HG03095 (cell line): ENCODE measurements around the gene KDM2B.

Source experiments
- ATAC-seq: cut with Tn5 transposase; IDR thresholded peaks from one replicate; pipeline ENCODE4 v1.9.1; 2021; ENCODE audit warnings: moderate library complexity; ENCODE audit not compliant: unreplicated experiment

KDM2B gene

DNA sequence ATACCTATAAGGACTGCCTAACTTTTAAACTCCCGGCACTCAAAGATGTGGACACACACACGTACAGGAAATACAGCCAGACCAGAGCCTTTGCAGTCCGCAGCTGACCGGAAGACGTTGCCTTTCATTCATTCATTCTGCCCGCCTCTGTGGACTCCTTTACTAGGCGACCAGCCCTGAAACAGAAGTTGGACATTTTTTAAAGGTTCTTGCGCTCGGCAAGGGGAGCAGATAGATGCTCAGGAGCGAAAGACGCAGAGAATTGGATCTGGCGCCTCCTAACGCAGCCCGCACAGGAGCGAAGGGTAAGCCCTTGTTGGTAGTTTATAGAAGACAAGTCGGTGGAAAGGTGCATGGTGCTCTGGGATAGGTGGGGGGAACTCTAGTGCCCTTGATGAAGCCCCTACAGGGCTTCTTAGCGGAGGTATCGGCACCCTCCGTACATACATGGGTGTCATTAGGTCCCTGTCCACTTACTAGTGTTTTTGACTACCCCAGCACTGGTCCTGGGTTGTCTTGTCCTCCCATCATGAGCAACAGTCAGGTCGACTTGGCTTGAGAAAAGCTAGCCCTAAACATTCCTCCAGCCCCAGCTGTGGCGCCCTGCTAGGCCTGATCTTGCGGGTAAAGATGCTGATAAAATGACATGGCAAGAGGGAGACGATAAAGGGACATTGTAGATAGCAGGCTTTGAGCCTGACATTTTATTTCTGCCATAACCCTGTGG lies at the start of gene KDM2B:
Gene KDM2B, minus strand, starts transcription at position 65 of the 727 bp plus-strand sequence. CDS start 112 bp downstream, outside the sequence.
- ATAC-seq, result no peak

- no peak for ATAC-seq
Observed at GRCh38 chr12:121628536-121628935, 47.7 kb upstream of the KDM2B start.

DNA sequence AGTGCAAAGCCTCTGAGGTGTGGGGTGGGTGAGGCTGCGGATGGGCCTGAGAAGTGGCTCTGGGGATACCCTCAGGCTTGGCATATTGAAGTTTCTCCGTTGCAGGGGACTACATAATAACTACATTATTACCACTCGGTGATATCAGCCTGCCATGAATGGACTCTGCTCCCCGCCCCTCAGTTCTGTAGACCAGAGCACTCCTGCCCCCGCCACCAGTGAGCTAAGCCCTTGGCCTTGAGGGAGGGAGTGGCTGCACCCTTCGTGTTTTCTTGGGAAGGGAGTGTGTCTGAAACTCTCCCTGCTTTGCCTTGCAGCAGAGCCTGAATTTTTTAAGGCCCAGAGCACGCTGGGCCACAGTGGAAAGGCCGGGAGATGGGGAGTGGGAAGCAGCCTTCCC lies 47.2 kb upstream of the KDM2B start:
- no peak for ATAC-seq

DNA sequence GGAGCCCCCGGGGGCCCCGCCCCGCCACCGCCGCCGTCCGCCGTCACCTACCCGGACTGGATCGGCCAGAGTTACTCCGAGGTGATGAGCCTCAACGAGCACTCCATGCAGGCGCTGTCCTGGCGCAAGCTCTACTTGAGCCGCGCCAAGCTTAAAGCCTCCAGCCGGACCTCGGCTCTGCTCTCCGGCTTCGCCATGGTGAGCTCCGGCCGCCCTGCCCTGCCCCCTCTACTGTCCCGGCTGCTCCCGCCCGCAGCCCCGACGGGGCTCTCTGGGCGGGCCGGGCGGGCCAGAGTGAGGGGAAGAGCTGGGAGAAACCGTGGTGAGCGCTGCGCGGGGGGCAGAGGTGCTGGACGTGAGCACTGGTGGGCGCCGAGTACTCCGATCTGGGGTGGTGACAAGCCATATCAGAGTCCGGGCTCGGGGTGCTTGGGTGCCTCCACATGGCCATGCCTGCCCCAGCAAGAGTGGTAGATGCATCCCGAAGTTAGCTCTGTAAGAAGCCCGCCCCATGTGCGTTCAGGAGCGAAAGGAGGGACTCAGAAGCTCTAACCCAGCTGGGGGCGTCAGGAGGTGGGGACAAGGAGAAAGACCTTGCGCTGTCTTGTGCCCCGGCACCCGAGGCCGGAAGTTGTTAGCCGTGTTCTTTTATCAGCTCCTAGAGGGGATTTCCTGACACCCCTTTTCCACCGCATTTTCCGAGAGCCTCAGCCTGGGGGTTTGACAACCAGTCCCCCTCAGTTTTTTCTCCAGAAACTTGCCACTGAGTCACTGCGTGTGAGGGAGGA lies 46.2 kb upstream of the KDM2B start:
- ATAC-seq, result peak; percentile 27

DNA sequence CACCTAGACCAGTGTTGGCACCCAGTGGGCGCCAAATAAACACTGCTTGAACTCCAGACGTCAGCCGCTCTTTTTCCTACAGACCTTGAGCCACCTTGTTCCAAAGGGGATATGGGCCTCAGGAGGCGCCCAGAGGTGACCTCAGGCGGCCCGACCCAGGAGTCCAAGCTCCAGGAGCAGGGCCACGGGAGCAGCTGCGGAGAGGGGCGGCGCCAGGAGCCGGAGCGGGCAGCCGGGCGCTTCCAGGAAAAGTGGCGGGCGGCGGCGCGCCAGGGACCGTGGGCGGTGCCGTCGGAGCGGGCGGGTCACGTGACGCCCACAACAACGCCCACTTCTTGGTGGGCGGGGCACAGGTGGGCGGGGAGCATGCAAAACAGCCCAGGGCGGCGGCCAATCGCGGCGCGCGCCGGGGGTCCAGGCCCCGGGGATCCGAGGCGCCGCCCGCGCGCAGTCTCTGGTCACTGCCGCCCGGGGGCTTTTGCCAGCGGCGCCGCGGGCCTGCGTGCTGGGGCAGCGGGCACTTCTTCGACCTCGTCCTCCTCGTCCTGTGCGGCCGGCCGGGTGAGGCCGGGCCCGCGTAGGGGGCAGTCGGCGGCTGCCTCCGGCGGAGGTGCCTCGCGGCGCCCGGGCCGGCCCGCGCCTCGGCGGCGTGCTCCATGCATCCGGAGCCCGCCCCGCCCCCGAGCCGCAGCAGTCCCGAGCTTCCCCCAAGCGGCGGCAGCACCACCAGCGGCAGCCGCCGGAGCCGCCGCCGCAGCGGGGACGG lies 45.4 kb upstream of the KDM2B start, which contains the start of gene ORAI1:
Gene ORAI1, plus strand, starts transcription at position 444 of the 766 bp plus-strand sequence.
- ATAC-seq, result peak; percentile 56

GRCh38 chr12:121620333-121620891 lies 39.6 kb upstream of the KDM2B start:
- no peak for ATAC-seq

GRCh38 chr12:121618659-121619233 lies 37.9 kb upstream of the KDM2B start:
- no peak for ATAC-seq

- no peak for ATAC-seq
Observed at GRCh38 chr12:121614872-121615467, 34.1 kb upstream of the KDM2B start.

DNA sequence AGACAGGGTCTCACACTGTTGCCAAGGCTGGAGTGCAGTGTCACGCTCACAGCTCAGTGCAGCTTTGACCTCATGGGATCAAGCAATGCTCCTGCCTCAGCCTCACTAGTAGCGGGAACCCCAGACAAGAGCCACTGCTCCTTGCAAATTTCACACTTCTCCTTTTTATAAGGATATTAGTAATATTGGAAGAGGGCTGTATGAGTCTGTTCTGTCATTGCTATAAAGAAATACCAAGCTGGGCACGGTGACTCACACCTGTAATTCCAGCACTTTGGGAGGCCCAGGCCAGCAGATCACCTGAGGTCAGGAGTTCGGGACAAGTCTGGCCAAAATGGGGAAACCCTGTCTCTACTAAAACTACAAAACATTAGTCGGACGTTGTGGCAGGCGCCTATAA lies 32.6 kb upstream of the KDM2B start:
- no peak for ATAC-seq

DNA sequence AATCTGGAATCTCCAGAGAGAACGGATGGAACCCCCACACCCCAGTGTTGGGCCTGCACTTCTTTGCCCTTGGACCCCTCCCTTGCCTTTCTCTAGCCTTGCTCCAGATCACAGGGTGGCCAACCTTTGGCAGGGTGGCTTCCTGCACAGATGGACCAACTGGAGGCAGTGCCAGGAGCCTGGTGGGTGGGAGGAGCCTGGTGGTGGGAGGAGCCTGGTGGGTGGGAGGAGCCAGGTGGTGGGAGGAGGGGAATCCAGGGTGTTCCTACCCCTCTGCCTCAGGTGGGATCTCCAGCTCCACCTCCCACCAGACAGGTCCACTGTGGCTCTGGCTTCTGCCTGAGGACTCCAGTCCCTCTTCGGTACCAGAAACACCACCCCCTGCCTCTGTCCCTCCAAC lies 30.5 kb upstream of the KDM2B start:
- no peak for ATAC-seq

GRCh38 chr12:121610239-121611149 lies 29.7 kb upstream of the KDM2B start:
- ATAC-seq, result no peak

GRCh38 chr12:121608301-121608700 lies 27.5 kb upstream of the KDM2B start:
- no peak for ATAC-seq

DNA sequence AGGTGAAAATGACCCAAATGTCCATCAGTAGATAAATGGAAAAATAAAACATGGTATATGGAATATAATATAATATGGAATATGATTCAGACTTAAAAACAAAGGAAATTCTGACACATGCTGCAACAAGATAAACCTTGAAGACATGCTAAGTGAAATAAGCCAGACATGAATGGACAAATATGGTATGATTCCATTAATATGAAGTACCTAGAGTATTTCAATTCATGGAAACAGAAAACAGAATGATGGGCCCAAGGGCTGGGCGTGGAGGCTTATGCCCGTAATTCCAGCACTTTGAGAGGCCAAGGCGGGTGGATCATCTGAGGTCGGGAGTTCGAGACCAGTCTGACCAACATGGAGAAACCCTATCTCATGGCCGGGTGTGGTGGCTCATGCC lies 22.8 kb upstream of the KDM2B start:
- ATAC-seq, result no peak

DNA sequence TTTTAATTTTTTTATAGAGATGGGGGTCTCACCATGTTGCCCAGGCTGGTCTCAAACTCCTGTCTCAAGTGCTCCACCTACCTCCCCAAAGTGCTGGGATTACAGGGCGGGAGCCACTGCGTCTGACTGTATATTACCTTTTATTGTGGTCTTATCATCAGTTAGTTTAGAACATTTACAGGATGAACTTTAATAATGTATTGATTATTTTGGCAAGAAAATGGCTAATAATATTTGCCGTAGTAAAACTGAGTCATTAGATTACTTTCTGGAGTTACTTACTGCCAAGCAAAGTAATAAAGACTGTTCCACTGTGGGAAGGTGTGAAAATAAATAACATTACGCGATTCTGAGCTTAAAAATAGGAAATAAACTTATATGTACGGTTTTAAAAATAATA lies 21.9 kb upstream of the KDM2B start:
- ATAC-seq, result no peak

DNA sequence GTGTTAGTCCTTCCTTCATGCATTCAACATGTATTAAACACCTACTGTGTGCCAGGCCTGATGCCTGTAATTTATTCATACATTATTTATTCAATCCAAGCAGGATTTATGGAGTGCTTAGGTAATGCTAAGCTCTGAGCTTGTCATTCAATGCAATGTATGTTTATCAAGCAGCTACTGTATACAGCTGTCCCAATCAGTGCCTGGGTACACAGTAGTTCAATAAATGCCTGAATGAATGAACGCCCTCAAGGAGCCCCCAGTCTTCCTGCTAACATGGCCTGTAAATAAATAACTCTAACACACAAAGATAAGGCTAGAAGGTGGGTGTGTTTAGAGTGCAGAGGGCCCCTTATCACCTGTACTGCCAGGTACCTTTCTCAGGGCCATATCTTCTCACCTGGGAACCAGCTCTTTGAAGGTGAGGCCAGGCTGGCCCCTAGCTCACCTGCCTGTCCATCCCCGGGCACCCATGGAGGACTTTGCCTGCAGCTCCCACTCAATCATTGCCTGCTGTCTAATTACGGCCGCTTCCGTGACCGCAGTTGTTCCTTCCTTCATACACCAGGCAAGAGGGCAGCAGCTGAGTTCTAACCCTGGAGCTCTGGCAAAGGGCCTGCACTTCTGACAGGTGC lies 20.0 kb upstream of the KDM2B start:
- no peak for ATAC-seq

GRCh38 chr12:121596526-121596925 lies 15.7 kb upstream of the KDM2B start:
- no peak for ATAC-seq

DNA sequence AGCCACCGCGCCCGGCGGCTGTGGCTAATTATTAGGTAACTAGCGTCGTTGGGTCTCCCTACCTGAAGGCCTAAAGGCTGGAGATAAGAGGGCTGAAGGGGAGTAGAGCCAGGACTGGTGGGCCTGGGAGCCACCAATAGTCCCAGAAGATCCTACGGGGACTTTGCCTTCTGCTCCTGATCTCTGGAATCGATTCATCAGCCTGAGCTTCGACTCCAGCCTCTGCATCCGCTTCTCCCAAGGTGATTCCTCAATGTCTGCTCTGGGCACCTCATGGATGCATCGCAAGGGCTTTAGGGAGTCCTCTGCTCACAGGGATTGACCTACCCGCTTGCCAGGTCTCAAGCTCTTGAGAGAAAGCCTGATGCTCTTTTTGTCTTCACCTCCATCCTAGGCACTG lies 14.7 kb upstream of the KDM2B start:
- no peak for ATAC-seq

DNA sequence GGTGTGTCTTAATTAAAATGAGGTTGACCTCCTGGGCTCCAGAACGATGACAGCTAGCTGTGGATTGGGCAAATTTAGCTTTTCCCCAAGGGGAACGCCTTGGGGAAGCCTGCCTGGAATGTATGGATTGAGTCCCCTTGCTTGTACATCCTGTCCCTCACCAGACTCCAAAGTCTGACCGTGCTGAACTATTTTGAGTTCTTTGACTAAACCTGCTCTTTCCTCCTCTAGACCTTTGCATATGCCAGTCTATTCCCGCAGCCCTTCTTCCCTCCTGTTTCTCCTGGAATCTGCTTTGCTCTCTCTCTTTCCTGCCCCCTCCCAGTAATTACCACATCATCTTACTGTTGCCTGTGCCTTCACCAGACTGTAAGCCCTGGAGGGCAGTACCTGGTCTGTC lies 11.5 kb upstream of the KDM2B start:
- no peak for ATAC-seq
